H1 (cell line): Measurements from ENCODE around the gene MXRA8. TPM values are rescaled to one million over a fixed set of nuclear protein-coding genes. Genes with fewer than 3 reads are reported as not detected.

ENCODE experiments used
- GABPA ChIP-seq: IDR thresholded peaks from 2 replicates; pipeline ENCODE4 v1.6.1; 2011; ENCODE audit warnings: mild to moderate bottlenecking, low read length, moderate library complexity, borderline replicate concordance; ENCODE audit not compliant: insufficient read depth
- RAD21 ChIP-seq, 2 experiments: IDR thresholded peaks in 1 of 2; conservative IDR thresholded peaks in 1 of 2; 2 replicates each; pipeline ENCODE4 v1.6.1; 2011; ENCODE audit warnings: low read depth in 2 of 2, low read length in 2 of 2, improper control_type of control experiment in 1 of 2, inconsistent platforms in 1 of 2, mild to moderate bottlenecking in 1 of 2, moderate library complexity in 1 of 2
- RBBP5 ChIP-seq: IDR thresholded peaks from 2 replicates; pipeline ENCODE4 v1.7.1; 2012; ENCODE audit warnings: low read depth, mild to moderate bottlenecking, inconsistent platforms, low read length, moderate library complexity, borderline replicate concordance
- SP2 ChIP-seq: IDR thresholded peaks from 2 replicates; pipeline ENCODE4 v1.6.1; 2012; ENCODE audit warnings: mild to moderate bottlenecking, low read length, inconsistent platforms
- polyA plus RNA-seq, 7 experiments: library from polyadenylated mRNA; depleted of rRNA in 3 of 7; stranded (reverse) in 5 of 7; unstranded in 2 of 7; fragments of >200 nt in 5 of 7; fragments of 200-250 nt in 2 of 7; gene quantifications; 1 replicate in 5 of 7; 2 replicates in 1 of 7; 4 replicates in 1 of 7; pipeline versions ENCODE4 v1.2.1 to v1.2.3, GENCODE V29; 2011 to 2013; ENCODE audit warnings: missing spikeins in 2 of 7, mixed read lengths in 2 of 7
- total RNA-seq: library from RNA; stranded (reverse); fragmentation: NEBNext Ultra II Directional; extraction: Animal tissue kit (Norgen Biotek cat#: 25700); gene quantifications from 2 replicates; pipeline ENCODE4 v1.2.1, GENCODE V29; 2021
- TF ChIP-seq, protein P1 (sequence below): IDR thresholded peaks from 2 replicates; pipeline ENCODE4 v1.6.1; 2011; ENCODE audit warnings: low read length, improper control_type of control experiment
- TF ChIP-seq, protein P2 (sequence below): IDR thresholded peaks from 2 replicates; pipeline ENCODE4 v1.6.1; 2012; ENCODE audit warnings: low read length, inconsistent platforms
- TF ChIP-seq, protein P3 (sequence below), 3 experiments: IDR thresholded peaks; 1 replicate in 2 of 3; 2 replicates in 1 of 3; pipeline versions ENCODE4 v1.5.1 to v1.6.1; 2011; ENCODE audit warnings: low read length in 3 of 3, mild to moderate bottlenecking in 3 of 3, inconsistent platforms in 2 of 3, low read depth in 1 of 3, moderate library complexity in 1 of 3; ENCODE audit not compliant: insufficient read depth in 1 of 3; ENCODE audit errors: control extremely low read depth in 1 of 3
- TF ChIP-seq, protein P4 (sequence below): IDR thresholded peaks from 2 replicates; pipeline ENCODE4 v1.6.1; 2012; ENCODE audit warnings: inconsistent platforms

The MXRA8 gene
- total and polyA plus RNA-seq, 2 of the 8 experiments (the other 6 are each of a cell fraction or from before 2014, with no cell fraction given): 10.5 to 17.2 TPM

DNA sequence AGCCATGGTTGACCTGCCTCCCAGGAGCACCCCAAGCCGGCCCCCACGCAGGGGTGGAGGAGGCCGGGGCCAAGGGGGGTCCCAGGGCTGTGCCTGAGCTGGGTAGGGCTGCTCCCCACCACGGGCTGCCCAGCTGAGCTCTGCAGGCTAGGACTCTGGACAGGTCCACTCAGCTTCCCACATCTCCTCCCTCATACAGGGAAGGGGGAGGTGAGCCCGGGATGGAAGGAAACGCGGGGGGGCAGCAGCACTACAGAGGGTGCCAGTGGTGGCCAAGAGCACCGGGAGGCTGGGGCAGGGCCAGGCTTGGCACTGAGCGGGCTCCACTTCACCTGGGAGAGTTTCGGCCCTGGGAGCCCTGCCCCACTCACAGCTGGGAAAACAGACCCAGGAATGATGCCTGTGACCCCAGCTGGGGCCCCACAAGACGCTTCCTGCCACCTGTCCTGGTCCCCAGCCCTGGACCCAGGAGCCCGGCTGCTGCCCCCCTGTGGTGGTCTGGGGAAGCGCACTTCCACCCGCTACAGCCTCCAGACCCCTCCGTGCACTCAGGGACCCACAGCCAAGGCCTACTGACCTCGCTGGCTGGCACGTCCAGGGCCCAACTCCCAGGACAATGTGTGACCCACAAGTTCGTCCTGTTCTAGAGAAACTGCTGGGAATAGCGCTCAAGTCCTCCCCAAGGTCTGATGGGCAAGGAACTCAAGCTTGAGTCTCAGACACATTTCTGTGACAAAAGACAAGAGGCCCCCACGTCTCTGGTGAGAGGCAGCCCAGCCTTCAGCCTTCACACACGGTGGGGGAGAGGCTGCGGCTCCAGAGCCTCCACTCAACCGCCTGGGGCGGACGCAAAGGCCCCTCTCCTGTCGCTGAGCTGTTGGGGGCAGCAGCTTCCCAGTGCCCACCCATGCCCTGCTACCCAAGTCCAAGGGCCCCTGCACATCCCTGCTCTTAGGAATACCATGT lies 13.7 kb upstream of the MXRA8 start (continued):
- TF ChIP-seq, protein P1, sequence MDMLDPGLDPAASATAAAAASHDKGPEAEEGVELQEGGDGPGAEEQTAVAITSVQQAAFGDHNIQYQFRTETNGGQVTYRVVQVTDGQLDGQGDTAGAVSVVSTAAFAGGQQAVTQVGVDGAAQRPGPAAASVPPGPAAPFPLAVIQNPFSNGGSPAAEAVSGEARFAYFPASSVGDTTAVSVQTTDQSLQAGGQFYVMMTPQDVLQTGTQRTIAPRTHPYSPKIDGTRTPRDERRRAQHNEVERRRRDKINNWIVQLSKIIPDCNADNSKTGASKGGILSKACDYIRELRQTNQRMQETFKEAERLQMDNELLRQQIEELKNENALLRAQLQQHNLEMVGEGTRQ: no peak
- TF ChIP-seq RAD21 (IDR thresholded peaks at IDR 0.05 in 1 of 2, conservative IDR thresholded peaks at IDR 0.05 in 1 of 2; ENCODE audit: low read depth in 2 of 2, low read length in 2 of 2) (peak; percentile 65 to 75), GABPA (peak; percentile 80; the same call in 1 of the 2 replicates), SP2 (no peak), RBBP5 (no peak)
- TF ChIP-seq, protein P2, sequence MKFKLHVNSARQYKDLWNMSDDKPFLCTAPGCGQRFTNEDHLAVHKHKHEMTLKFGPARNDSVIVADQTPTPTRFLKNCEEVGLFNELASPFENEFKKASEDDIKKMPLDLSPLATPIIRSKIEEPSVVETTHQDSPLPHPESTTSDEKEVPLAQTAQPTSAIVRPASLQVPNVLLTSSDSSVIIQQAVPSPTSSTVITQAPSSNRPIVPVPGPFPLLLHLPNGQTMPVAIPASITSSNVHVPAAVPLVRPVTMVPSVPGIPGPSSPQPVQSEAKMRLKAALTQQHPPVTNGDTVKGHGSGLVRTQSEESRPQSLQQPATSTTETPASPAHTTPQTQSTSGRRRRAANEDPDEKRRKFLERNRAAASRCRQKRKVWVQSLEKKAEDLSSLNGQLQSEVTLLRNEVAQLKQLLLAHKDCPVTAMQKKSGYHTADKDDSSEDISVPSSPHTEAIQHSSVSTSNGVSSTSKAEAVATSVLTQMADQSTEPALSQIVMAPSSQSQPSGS: no peak
- TF ChIP-seq, protein P3, sequence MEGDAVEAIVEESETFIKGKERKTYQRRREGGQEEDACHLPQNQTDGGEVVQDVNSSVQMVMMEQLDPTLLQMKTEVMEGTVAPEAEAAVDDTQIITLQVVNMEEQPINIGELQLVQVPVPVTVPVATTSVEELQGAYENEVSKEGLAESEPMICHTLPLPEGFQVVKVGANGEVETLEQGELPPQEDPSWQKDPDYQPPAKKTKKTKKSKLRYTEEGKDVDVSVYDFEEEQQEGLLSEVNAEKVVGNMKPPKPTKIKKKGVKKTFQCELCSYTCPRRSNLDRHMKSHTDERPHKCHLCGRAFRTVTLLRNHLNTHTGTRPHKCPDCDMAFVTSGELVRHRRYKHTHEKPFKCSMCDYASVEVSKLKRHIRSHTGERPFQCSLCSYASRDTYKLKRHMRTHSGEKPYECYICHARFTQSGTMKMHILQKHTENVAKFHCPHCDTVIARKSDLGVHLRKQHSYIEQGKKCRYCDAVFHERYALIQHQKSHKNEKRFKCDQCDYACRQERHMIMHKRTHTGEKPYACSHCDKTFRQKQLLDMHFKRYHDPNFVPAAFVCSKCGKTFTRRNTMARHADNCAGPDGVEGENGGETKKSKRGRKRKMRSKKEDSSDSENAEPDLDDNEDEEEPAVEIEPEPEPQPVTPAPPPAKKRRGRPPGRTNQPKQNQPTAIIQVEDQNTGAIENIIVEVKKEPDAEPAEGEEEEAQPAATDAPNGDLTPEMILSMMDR (IDR thresholded peaks at IDR 0.05; ENCODE audit: control extremely low read depth in 1 of 3, insufficient read depth in 1 of 3, low read depth in 1 of 3, low read length in 3 of 3): peak; percentile 87 to 91 (median 90)
- TF ChIP-seq, protein P4, sequence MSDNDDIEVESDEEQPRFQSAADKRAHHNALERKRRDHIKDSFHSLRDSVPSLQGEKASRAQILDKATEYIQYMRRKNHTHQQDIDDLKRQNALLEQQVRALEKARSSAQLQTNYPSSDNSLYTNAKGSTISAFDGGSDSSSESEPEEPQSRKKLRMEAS: 0 out of 2 replicates have a peak, but pooled peaks have one; percentile 19
